Measurements from ENCODE around the gene GPR162. TPM values are rescaled to one million over a fixed set of nuclear protein-coding genes. Genes with fewer than 3 reads are reported as not detected.

GPR162 gene
- total and polyA plus RNA-seq, 2 experiments from 2014 or later: 2.3 TPM

DNA sequence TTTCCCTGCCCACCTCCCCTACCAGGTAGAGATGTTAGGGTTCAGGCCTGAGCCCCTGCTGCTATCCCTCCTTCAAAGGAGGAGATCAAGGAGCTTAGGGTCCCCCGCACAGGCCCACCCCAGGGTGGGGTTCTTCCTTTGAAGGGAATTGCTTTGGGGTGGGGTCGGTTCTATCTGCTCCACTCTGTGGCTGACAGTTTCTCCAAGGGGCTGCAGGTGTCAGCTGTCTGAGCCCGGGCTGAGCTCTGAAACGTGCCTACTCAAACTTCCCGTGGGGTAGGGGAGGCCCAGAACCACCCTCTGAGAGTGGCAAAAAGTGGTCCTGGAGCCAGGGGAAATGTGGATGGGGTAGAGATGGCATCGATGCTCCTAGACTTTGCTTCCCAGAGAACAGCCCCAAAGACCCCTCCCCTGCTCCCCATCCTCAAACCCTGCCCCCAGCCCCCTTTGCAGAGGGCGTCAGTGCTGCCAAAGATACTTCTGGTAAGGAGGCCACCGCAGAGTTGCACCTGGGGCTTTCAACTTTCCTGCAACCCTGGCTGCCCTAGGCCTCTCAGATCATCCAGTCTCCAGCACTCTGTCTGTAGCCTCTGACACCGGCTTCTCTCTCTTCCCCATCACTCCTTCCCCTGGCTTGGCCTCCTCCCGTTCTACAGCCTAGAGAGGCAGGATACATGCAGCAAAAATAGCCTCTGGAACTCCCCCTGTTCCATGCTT is 38.6 kb upstream of the GPR162 start:
- no peak for DNase-seq (ENCODE audit: low spot score)
- H3K4me1 ChIP-seq (ENCODE audit: insufficient read depth): peaks cover 16% of the 10 kb centered on the region
- H2AFZ ChIP-seq: no peak overlapping the region
- no peak overlapping the region for H3K27ac ChIP-seq
- TF ChIP-seq EZH2 (IDR thresholded peaks at IDR 0.05; ENCODE audit: borderline replicate concordance) (no peak), EZH2phosphoT487 (IDR thresholded peaks at IDR 0.05; ENCODE audit: low read depth, severe bottlenecking, unreplicated experiment) (no peak)
- TF ChIP-seq, protein P1, sequence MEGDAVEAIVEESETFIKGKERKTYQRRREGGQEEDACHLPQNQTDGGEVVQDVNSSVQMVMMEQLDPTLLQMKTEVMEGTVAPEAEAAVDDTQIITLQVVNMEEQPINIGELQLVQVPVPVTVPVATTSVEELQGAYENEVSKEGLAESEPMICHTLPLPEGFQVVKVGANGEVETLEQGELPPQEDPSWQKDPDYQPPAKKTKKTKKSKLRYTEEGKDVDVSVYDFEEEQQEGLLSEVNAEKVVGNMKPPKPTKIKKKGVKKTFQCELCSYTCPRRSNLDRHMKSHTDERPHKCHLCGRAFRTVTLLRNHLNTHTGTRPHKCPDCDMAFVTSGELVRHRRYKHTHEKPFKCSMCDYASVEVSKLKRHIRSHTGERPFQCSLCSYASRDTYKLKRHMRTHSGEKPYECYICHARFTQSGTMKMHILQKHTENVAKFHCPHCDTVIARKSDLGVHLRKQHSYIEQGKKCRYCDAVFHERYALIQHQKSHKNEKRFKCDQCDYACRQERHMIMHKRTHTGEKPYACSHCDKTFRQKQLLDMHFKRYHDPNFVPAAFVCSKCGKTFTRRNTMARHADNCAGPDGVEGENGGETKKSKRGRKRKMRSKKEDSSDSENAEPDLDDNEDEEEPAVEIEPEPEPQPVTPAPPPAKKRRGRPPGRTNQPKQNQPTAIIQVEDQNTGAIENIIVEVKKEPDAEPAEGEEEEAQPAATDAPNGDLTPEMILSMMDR (IDR thresholded peaks at IDR 0.05; ENCODE audit: poor library complexity): no peak
- no peaks in the 10 kb centered on the region for H3K9me3 ChIP-seq (ENCODE audit: low read depth)
- H4K20me1 ChIP-seq (ENCODE audit: insufficient read depth, poor library complexity, severe bottlenecking): no peaks in the 10 kb centered on the region
- H3K27me3 ChIP-seq: no peaks in the 10 kb centered on the region
- H3K4me3 ChIP-seq: no peak overlapping the region
- no peaks in the 10 kb centered on the region for H3K9me2 ChIP-seq (replicated peaks; ENCODE audit: insufficient read depth)
- H3K4me2 ChIP-seq: no peak overlapping the region
- no peaks in the 10 kb centered on the region for H3K79me2 ChIP-seq
- H3K36me3 ChIP-seq (replicated peaks; ENCODE audit: insufficient read depth, low read depth): no peaks in the 10 kb centered on the region
- WGBS (ENCODE audit: low lambda C conversion rate, missing lambda C conversion rate): 69% methylated on average over 9 of the region's 10 CpGs

DNA sequence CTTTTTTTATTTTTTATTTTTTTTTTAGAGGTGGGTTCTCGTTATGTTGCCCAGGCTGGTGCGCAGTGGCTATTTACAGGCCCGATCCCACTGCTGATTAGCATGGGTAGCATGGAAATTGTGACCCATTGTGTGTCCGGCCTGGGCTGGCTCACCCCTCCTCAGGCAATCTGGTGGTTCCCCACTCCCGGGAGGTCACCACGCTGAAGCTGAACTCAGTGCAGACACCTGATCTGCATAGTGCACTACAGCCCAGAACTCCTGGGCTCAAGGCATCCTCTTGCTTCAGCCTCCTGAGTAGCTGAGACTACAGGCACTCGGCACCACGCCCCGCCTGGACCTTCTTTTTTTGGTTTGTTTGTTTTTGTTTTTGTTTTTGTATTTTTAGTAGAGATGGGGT is 37.8 kb upstream of the GPR162 start:
- peaks cover 9% of the 10 kb centered on the region for H3K4me1 ChIP-seq (ENCODE audit: insufficient read depth)
- no peak overlapping the region for H3K27ac ChIP-seq
- TF ChIP-seq EZH2phosphoT487 (IDR thresholded peaks at IDR 0.05; ENCODE audit: low read depth, severe bottlenecking, unreplicated experiment) (no peak), EZH2 (IDR thresholded peaks at IDR 0.05; ENCODE audit: borderline replicate concordance) (no peak)
- TF ChIP-seq, protein P1 (IDR thresholded peaks at IDR 0.05; ENCODE audit: poor library complexity): no peak
- H3K36me3 ChIP-seq (replicated peaks; ENCODE audit: insufficient read depth, low read depth): no peaks in the 10 kb centered on the region
- no peaks in the 10 kb centered on the region for H3K79me2 ChIP-seq
- no peak for DNase-seq (ENCODE audit: low spot score)
- 92% methylated on average over 9 of the region's 9 CpGs for WGBS (ENCODE audit: low lambda C conversion rate, missing lambda C conversion rate)
- no peak overlapping the region for H3K4me3 ChIP-seq
- H3K27me3 ChIP-seq: no peaks in the 10 kb centered on the region
- no peaks in the 10 kb centered on the region for H3K9me3 ChIP-seq (ENCODE audit: low read depth)
- no peaks in the 10 kb centered on the region for H4K20me1 ChIP-seq (ENCODE audit: insufficient read depth, poor library complexity, severe bottlenecking)
- no peaks in the 10 kb centered on the region for H3K9me2 ChIP-seq (replicated peaks; ENCODE audit: insufficient read depth)
- H2AFZ ChIP-seq: no peak overlapping the region
- no peak overlapping the region for H3K4me2 ChIP-seq

DNA sequence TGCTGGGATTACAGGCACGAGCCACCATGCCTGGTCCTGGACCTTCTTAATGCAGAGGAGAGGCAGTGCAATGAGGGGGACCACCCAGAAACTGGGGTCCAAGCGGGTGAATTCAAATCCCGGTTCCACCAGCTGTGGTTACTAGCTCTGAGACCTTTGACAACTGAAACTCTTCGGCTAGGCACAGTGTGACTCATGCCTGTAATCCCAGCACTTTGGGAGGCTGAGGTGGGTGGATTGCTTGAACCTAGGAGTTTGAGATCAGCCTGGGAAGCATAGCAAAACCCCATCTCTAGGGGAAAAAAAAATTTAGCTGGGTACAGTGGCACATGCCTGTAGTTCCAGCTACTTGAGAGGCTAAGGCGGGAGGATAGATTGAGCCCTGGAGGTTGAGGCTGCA is 37.3 kb upstream of the GPR162 start:
- Histone ChIP-seq H3K27me3 (no peaks in the 10 kb centered on the region), H3K4me3 (no peak overlapping the region), H3K4me2 (no peak overlapping the region), H3K79me2 (no peaks in the 10 kb centered on the region), H3K4me1 (ENCODE audit: insufficient read depth) (peaks cover 6% of the 10 kb centered on the region), H3K36me3 (replicated peaks; ENCODE audit: insufficient read depth, low read depth) (no peaks in the 10 kb centered on the region), H3K9me3 (ENCODE audit: low read depth) (no peaks in the 10 kb centered on the region), H4K20me1 (ENCODE audit: insufficient read depth, poor library complexity, severe bottlenecking) (no peaks in the 10 kb centered on the region), H3K9me2 (replicated peaks; ENCODE audit: insufficient read depth) (no peaks in the 10 kb centered on the region), H3K27ac (no peak overlapping the region), H2AFZ (no peak overlapping the region)
- DNase-seq (ENCODE audit: low spot score): no peak
- TF ChIP-seq, protein P1 (IDR thresholded peaks at IDR 0.05; ENCODE audit: poor library complexity): no peak
- no peak for TF ChIP-seq EZH2phosphoT487 (IDR thresholded peaks at IDR 0.05; ENCODE audit: low read depth, severe bottlenecking, unreplicated experiment)
- TF ChIP-seq EZH2 (IDR thresholded peaks at IDR 0.05; ENCODE audit: borderline replicate concordance): no peak
- 72% methylated on average over 5 of the region's 5 CpGs for WGBS (ENCODE audit: low lambda C conversion rate, missing lambda C conversion rate)

Data from hepatocyte (in vitro differentiated cells).